ENCODE data around the gene LIN28A.

Gene LIN28A

GRCh38 chr1:26408604-26409003, 2.0 kb upstream of the LIN28A start:
- POLR2A ChIA-PET = interaction anchor here (1.0 kb wide), 1 partner anchor 24 kb away, joined by 7 read pairs; the partner anchor contains the start of gene DHDDS
- Histone ChIP-seq H3K9me3 (ENCODE audit: control insufficient read depth, insufficient read depth, low read depth, low read length) (no peaks in the 10 kb centered on the region), H3K36me3 (ENCODE audit: control insufficient read depth in 2 of 2, insufficient read depth in 1 of 2, low read length in 2 of 2) (no peaks in the 10 kb centered on the region), H3K27ac (ENCODE audit: extremely low read depth, low read depth, low read length) (no peak overlapping the region), H3K4me1 (ENCODE audit: control insufficient read depth, insufficient read depth, low read length) (no peaks in the 10 kb centered on the region), H3K4me3 (ENCODE audit: low read depth, low read length) (no peak overlapping the region)
- TF ChIP-seq ZNF488 (tag by site-specific recombination; IDR thresholded peaks at IDR 0.05) = no peak
- TF ChIP-seq ZSCAN30 (tag by site-specific recombination; IDR thresholded peaks at IDR 0.05) = 0 out of 2 replicates have a peak, but pooled peaks have one; percentile 48
- no peak for TF ChIP-seq ZNF560 (tag by site-specific recombination; IDR thresholded peaks at IDR 0.05; ENCODE audit: borderline replicate concordance)
- peak; percentile 97 for TF ChIP-seq HOXD13 (CRISPR knock-in tag; IDR thresholded peaks at IDR 0.05; ENCODE audit: borderline replicate concordance)
- TF ChIP-seq GLIS2 (tag by site-specific recombination; IDR thresholded peaks at IDR 0.05) = no peak
- no peak for TF ChIP-seq ZNF121 (tag by site-specific recombination; IDR thresholded peaks at IDR 0.05)
- 0 out of 2 replicates have a peak, but pooled peaks have one; percentile 15 for TF ChIP-seq KLF8 (tag by site-specific recombination; IDR thresholded peaks at IDR 0.05)
- no peak for TF ChIP-seq ZNF549 (tag by site-specific recombination; IDR thresholded peaks at IDR 0.05)
- peak; percentile 94 for TF ChIP-seq MEIS1 (CRISPR knock-in tag; IDR thresholded peaks at IDR 0.05; ENCODE audit: borderline replicate concordance)
- peak; percentile 98 for TF ChIP-seq HOXC10 (CRISPR knock-in tag; IDR thresholded peaks at IDR 0.05)
- no peak for TF ChIP-seq ZFP69B (tag by site-specific recombination; IDR thresholded peaks at IDR 0.05)
- peak; percentile 39 for TF ChIP-seq ZBTB26 (tag by site-specific recombination; optimal IDR thresholded peaks at IDR 0.05)
- TF ChIP-seq ZNF707 (tag by site-specific recombination; IDR thresholded peaks at IDR 0.05) = no peak
- TF ChIP-seq ZNF843 (tag by site-specific recombination; IDR thresholded peaks at IDR 0.05) = no peak
- no peak for TF ChIP-seq ZNF449 (tag by site-specific recombination; IDR thresholded peaks at IDR 0.05)
- 0 out of 2 replicates have a peak, but pooled peaks have one; percentile 25 for TF ChIP-seq IKZF3 (tag by site-specific recombination; IDR thresholded peaks at IDR 0.05)
- TF ChIP-seq HOXA7 (CRISPR knock-in tag; IDR thresholded peaks at IDR 0.05; ENCODE audit: borderline replicate concordance) = peak; percentile 95
- TF ChIP-seq ZNF501 (tag by site-specific recombination; IDR thresholded peaks at IDR 0.05) = 0 out of 2 replicates have a peak, but pooled peaks have one; percentile 24
- 0 out of 2 replicates have a peak, but pooled peaks have one; percentile 23 for TF ChIP-seq ZNF660 (tag by site-specific recombination; IDR thresholded peaks at IDR 0.05)
- peak; percentile 98 for TF ChIP-seq PBX3 (CRISPR knock-in tag; IDR thresholded peaks at IDR 0.05)
- TF ChIP-seq REST (tag by site-specific recombination; IDR thresholded peaks at IDR 0.05) = peak; percentile 100
- TF ChIP-seq ZBTB1 (tag by site-specific recombination; IDR thresholded peaks at IDR 0.05) = no peak
- CTCF ChIA-PET = interaction anchor here (0.5 to 4.8 kb wide), 2 partner anchors 8 to 26 kb away, joined by 3 to 39 read pairs; no protein-coding TSS in a partner anchor

Measured in HEK293 (cell line).